ENCODE data around the gene HDAC4. TPM values are rescaled to one million over a fixed set of nuclear protein-coding genes. Genes with fewer than 3 reads are reported as not detected.

HDAC4 gene
- total RNA-seq, 1 donor from 2014 or later = 11.8 TPM

GRCh38 chr2:239156516-239157265 lies 244.1 kb downstream of the HDAC4 start:
- Histone ChIP-seq H4K20me1 (ENCODE audit: insufficient read depth, low read length) (no peaks in the 10 kb centered on the region), H3K27ac (ENCODE audit: low read depth, low read length) (no peak overlapping the region), H3K27me3 (ENCODE audit: insufficient read depth, low read length) (no peaks in the 10 kb centered on the region), H3K36me3 (ENCODE audit: insufficient read depth, low read length) (no peaks in the 10 kb centered on the region), H3K4me3 (ENCODE audit: insufficient read depth, low read depth, low read length) (no peak overlapping the region), H3K9ac (ENCODE audit: low read length) (no peak overlapping the region), H3K9me3 (ENCODE audit: insufficient read depth, low read depth, low read length) (no peaks in the 10 kb centered on the region), H2AFZ (ENCODE audit: low read depth, low read length) (no peak overlapping the region), H3K79me2 (ENCODE audit: insufficient read depth, low read length) (no peaks in the 10 kb centered on the region), H3K4me1 (ENCODE audit: insufficient read depth, low read length) (no peaks in the 10 kb centered on the region), H3K4me2 (ENCODE audit: low read length) (no peak overlapping the region)
- TF ChIP-seq EZH2 (IDR thresholded peaks at IDR 0.05; ENCODE audit: insufficient read depth, low read length) (no peak), CTCF (IDR thresholded peaks at IDR 0.05; ENCODE audit: insufficient read depth, low read depth, low read length) (no peak)
- FAIRE-seq (no peak), DNase-seq (ENCODE audit: low read depth) (no peak)
- peaks cover 2% of the 10 kb centered on the region for H3K27me3 Mint-ChIP-seq (ENCODE audit: low read depth, unreplicated experiment)
- H3K4me1 Mint-ChIP-seq (ENCODE audit: low read depth, unreplicated experiment) = no peaks in the 10 kb centered on the region
- peaks cover 14% of the 10 kb centered on the region for H3K36me3 Mint-ChIP-seq (ENCODE audit: low read depth, unreplicated experiment)
- H3K4me3 Mint-ChIP-seq (ENCODE audit: unreplicated experiment) = no peak overlapping the region
- H3K9me3 Mint-ChIP-seq (ENCODE audit: unreplicated experiment) = no peaks in the 10 kb centered on the region
- no peak overlapping the region for H3K27ac Mint-ChIP-seq (ENCODE audit: unreplicated experiment)

GRCh38 chr2:239155806-239156480 lies 244.9 kb downstream of the HDAC4 start:
- H3K9ac ChIP-seq (ENCODE audit: low read length) = no peak overlapping the region
- FAIRE-seq (no peak), DNase-seq (ENCODE audit: low read depth) (no peak)
- H3K36me3 Mint-ChIP-seq (ENCODE audit: low read depth, unreplicated experiment) = peaks cover 12% of the 10 kb centered on the region
- H3K4me3 Mint-ChIP-seq (ENCODE audit: unreplicated experiment) = no peak overlapping the region
- no peaks in the 10 kb centered on the region for H3K9me3 Mint-ChIP-seq (ENCODE audit: unreplicated experiment)
- H3K27ac ChIP-seq (ENCODE audit: low read depth, low read length) = no peak overlapping the region
- H3K4me1 Mint-ChIP-seq (ENCODE audit: low read depth, unreplicated experiment) = no peaks in the 10 kb centered on the region
- H3K79me2 ChIP-seq (ENCODE audit: insufficient read depth, low read length) = no peaks in the 10 kb centered on the region
- no peaks in the 10 kb centered on the region for H3K36me3 ChIP-seq (ENCODE audit: insufficient read depth, low read length)
- peaks cover 2% of the 10 kb centered on the region for H3K27me3 Mint-ChIP-seq (ENCODE audit: low read depth, unreplicated experiment)
- H4K20me1 ChIP-seq (ENCODE audit: insufficient read depth, low read length) = no peaks in the 10 kb centered on the region
- no peak overlapping the region for H3K4me2 ChIP-seq (ENCODE audit: low read length)
- H3K9me3 ChIP-seq (ENCODE audit: insufficient read depth, low read depth, low read length) = no peaks in the 10 kb centered on the region
- no peak overlapping the region for H3K4me3 ChIP-seq (ENCODE audit: insufficient read depth, low read depth, low read length)
- TF ChIP-seq EZH2 (IDR thresholded peaks at IDR 0.05; ENCODE audit: insufficient read depth, low read length) = no peak
- no peak for TF ChIP-seq CTCF (IDR thresholded peaks at IDR 0.05; ENCODE audit: insufficient read depth, low read depth, low read length)
- H3K27me3 ChIP-seq (ENCODE audit: insufficient read depth, low read length) = no peaks in the 10 kb centered on the region
- no peak overlapping the region for H3K27ac Mint-ChIP-seq (ENCODE audit: unreplicated experiment)
- no peak overlapping the region for H2AFZ ChIP-seq (ENCODE audit: low read depth, low read length)
- no peaks in the 10 kb centered on the region for H3K4me1 ChIP-seq (ENCODE audit: insufficient read depth, low read length)
